Measurements from ENCODE around the gene CLEC7A. TPM values are rescaled to one million over a fixed set of nuclear protein-coding genes. Genes with fewer than 3 reads are reported as not detected.

The CLEC7A gene
- total RNA-seq, 2 experiments from 2014 or later: 2.5 to 3.7 TPM

DNA sequence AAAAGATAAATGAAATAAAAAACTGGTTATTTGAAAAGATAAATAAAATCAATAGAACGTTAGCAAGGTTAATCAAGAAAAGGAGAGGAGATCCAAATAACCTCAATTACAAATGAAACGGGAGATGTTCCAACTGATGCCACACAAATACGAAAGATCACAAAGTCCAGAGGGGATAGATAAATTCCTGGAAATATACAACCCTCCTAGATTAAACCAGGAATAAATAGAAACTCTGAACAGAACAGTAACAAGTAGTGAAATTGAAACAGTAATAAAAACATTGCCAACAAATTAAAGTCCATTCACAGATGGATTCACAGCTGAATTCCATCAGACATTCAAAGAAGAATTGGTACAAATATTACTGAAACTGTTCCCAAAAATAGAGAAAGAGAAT lies 43.6 kb downstream of the CLEC7A start:
- Histone ChIP-seq H3K36me3 (ENCODE audit: insufficient read depth, low read length) (no peaks in the 10 kb centered on the region), H3K9me3 (ENCODE audit: control insufficient read depth in 1 of 2, insufficient read depth in 1 of 2, low read length in 2 of 2) (peaks cover 6 to 13% of the 10 kb centered on the region in 2 experiments), H3K27ac (ENCODE audit: low read depth in 1 of 2, low read length in 2 of 2) (no peak overlapping the region), H3K4me3 (ENCODE audit: low read length) (no peak overlapping the region), H3K4me1 (ENCODE audit: insufficient read depth, low read length) (no peaks in the 10 kb centered on the region), H3K27me3 (ENCODE audit: control insufficient read depth in 1 of 2, insufficient read depth in 2 of 2, low read length in 2 of 2) (peaks cover 0 to 9% of the 10 kb centered on the region in 2 experiments)
- intact Hi-C loops (cut with DNase I, micrococcal nuclease): no loop called here
- TF ChIP-seq, protein P1, sequence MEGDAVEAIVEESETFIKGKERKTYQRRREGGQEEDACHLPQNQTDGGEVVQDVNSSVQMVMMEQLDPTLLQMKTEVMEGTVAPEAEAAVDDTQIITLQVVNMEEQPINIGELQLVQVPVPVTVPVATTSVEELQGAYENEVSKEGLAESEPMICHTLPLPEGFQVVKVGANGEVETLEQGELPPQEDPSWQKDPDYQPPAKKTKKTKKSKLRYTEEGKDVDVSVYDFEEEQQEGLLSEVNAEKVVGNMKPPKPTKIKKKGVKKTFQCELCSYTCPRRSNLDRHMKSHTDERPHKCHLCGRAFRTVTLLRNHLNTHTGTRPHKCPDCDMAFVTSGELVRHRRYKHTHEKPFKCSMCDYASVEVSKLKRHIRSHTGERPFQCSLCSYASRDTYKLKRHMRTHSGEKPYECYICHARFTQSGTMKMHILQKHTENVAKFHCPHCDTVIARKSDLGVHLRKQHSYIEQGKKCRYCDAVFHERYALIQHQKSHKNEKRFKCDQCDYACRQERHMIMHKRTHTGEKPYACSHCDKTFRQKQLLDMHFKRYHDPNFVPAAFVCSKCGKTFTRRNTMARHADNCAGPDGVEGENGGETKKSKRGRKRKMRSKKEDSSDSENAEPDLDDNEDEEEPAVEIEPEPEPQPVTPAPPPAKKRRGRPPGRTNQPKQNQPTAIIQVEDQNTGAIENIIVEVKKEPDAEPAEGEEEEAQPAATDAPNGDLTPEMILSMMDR (IDR thresholded peaks at IDR 0.05): no peak
- Mint-ChIP-seq H3K4me3 (no peak overlapping the region), H3K36me3 (ENCODE audit: low read depth) (no peaks in the 10 kb centered on the region), H3K4me1 (ENCODE audit: low read depth) (no peaks in the 10 kb centered on the region), H3K27me3 (peaks cover 8% of the 10 kb centered on the region), H3K9me3 (peaks cover 10% of the 10 kb centered on the region), H3K27ac (no peak overlapping the region)
- ATAC-seq (ENCODE audit: poor library complexity) (no peak), DNase-seq (no peak)
- POLR2A ChIA-PET: no interaction called here
- CTCF ChIA-PET: no interaction called here

DNA sequence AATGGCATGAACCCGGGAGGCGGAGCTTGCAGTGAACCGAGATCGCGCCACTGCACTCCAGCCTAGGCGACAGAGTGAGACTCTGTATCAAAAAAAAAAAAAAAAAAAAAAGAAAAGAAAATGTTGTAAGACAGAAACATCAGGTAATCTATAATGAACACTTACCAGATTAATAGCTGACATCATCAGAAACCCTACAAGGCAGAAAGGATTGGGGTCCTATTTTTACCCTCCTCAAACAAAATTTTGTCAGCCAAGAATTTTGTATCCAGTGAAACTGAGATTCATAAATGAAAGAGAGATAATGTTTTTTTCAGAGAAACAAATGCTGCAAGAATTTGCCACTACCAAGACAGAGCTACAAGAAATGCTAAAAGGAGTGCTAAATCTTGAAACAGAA lies 45.3 kb downstream of the CLEC7A start:
- Mint-ChIP-seq H3K4me3 (no peak overlapping the region), H3K9me3 (peaks cover 10% of the 10 kb centered on the region), H3K4me1 (ENCODE audit: low read depth) (no peaks in the 10 kb centered on the region), H3K27me3 (peaks cover 19% of the 10 kb centered on the region), H3K36me3 (ENCODE audit: low read depth) (no peaks in the 10 kb centered on the region), H3K27ac (no peak overlapping the region)
- DNase-seq: no peak
- CTCF ChIA-PET: no interaction called here
- Histone ChIP-seq H3K4me1 (ENCODE audit: insufficient read depth, low read length) (no peaks in the 10 kb centered on the region), H3K4me3 (ENCODE audit: low read length) (no peak overlapping the region), H3K27ac (ENCODE audit: low read depth in 1 of 2, low read length in 2 of 2) (no peak overlapping the region), H3K9me3 (ENCODE audit: control insufficient read depth in 1 of 2, insufficient read depth in 1 of 2, low read length in 2 of 2) (peaks cover 6 to 13% of the 10 kb centered on the region in 2 experiments), H3K36me3 (ENCODE audit: insufficient read depth, low read length) (no peaks in the 10 kb centered on the region), H3K27me3 (ENCODE audit: control insufficient read depth in 1 of 2, insufficient read depth in 2 of 2, low read length in 2 of 2) (peaks cover 0 to 9% of the 10 kb centered on the region in 2 experiments)
- TF ChIP-seq, protein P1 (IDR thresholded peaks at IDR 0.05): no peak
- POLR2A ChIA-PET: no interaction called here
- ATAC-seq (ENCODE audit: poor library complexity): no peak
- intact Hi-C loops (cut with DNase I, micrococcal nuclease): no loop called here

DNA sequence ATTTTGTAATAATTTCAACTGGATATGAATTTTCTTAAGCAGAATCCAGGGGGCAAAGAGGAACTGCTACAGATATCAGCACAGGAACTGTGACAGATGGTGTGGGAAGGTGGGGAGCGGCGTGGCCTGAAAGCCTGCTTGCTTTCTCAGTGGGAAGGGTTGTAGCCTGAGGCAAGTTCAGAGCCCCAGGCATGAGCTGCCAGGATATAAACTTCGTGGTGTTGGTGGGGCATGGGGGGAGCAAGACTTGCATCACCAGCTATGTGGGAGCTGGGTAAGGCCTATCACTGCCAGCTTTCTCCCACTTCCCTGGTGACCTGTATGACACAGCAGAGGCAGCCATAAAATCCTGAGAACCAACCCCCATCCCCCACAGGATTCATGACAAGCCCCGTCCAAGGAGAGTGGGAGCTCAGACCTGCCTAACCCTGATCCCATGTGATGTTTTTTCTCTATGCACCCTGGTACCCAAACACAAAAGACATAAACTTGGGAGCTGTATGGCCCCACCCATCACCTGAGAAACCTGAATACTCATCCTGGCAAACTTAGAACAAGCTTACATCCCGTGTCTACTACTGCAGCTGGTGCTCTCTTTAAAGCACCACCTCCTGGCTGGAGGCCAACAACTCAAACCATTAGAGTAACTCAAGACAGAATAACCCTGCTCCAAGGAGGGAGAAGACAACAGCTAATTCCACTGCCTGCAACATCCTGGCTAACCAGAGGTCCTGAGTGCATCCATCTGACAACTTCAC lies 47.7 kb downstream of the CLEC7A start:
- Histone ChIP-seq H3K4me3 (ENCODE audit: low read length) (no peak overlapping the region), H3K9me3 (ENCODE audit: control insufficient read depth in 1 of 2, insufficient read depth in 1 of 2, low read length in 2 of 2) (peaks cover 6 to 13% of the 10 kb centered on the region in 2 experiments), H3K36me3 (ENCODE audit: insufficient read depth, low read length) (no peaks in the 10 kb centered on the region), H3K27me3 (ENCODE audit: control insufficient read depth in 1 of 2, insufficient read depth in 2 of 2, low read length in 2 of 2) (peaks cover 0 to 9% of the 10 kb centered on the region in 2 experiments), H3K4me1 (ENCODE audit: insufficient read depth, low read length) (no peaks in the 10 kb centered on the region), H3K27ac (ENCODE audit: low read depth in 1 of 2, low read length in 2 of 2) (no peak overlapping the region)
- peaks cover 19% of the 10 kb centered on the region for H3K27me3 Mint-ChIP-seq
- no peak overlapping the region for H3K27ac Mint-ChIP-seq
- no peak for ATAC-seq (ENCODE audit: poor library complexity)
- ChIA-PET POLR2A (no interaction called here), CTCF (interaction anchor here (1.1 kb wide), 1 partner anchor 16 kb away, joined by 3 read pairs; no protein-coding TSS in a partner anchor)
- no peak overlapping the region for H3K4me3 Mint-ChIP-seq
- no peaks in the 10 kb centered on the region for H3K36me3 Mint-ChIP-seq (ENCODE audit: low read depth)
- no peak for DNase-seq
- TF ChIP-seq, protein P1 (IDR thresholded peaks at IDR 0.05): no peak
- intact Hi-C loops (cut with DNase I, micrococcal nuclease): no loop called here
- H3K9me3 Mint-ChIP-seq: peaks cover 10% of the 10 kb centered on the region
- no peaks in the 10 kb centered on the region for H3K4me1 Mint-ChIP-seq (ENCODE audit: low read depth)

All from CD4-positive, alpha-beta T cell (primary cell).